ENCODE results near the gene TMEM130. TPM values are rescaled to one million over a fixed set of nuclear protein-coding genes. Genes with fewer than 3 reads are reported as not detected.

Gene TMEM130, protein sequence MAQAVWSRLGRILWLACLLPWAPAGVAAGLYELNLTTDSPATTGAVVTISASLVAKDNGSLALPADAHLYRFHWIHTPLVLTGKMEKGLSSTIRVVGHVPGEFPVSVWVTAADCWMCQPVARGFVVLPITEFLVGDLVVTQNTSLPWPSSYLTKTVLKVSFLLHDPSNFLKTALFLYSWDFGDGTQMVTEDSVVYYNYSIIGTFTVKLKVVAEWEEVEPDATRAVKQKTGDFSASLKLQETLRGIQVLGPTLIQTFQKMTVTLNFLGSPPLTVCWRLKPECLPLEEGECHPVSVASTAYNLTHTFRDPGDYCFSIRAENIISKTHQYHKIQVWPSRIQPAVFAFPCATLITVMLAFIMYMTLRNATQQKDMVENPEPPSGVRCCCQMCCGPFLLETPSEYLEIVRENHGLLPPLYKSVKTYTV
- 0.60 TPM in 1 of 2 replicates, not detected in the other for total RNA-seq

DNA sequence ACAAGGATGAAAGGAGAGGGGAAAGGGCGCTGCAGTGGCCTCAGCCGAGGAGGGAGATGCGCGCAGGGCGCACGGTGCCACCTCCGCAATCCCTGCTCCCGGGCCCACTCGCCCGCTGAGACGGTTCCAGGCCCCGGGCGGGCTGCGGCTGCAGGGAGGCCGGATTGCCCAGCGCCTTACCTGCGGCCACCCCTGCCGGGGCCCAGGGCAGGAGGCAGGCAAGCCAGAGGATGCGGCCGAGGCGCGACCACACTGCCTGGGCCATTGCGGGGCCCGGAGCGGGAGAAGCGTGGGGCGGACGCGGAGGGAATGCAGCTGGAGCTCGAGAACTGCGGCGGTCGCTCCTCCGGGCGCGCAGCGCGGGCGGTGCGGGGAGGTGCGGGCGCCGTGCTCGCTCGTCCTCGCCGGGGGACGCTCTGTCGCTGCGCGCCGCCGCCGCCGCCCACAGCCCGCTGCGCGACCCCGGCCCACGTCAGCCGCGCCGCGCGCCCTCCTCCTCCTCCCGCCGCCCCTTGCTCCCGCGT is at the start of gene TMEM130:
Gene TMEM130, minus strand, starts transcription at position 418 of the 524 bp plus-strand sequence. Its CDS starts 153 bp downstream, at position 265.
- DNase-seq (ENCODE audit: low read depth) = no peak

DNA sequence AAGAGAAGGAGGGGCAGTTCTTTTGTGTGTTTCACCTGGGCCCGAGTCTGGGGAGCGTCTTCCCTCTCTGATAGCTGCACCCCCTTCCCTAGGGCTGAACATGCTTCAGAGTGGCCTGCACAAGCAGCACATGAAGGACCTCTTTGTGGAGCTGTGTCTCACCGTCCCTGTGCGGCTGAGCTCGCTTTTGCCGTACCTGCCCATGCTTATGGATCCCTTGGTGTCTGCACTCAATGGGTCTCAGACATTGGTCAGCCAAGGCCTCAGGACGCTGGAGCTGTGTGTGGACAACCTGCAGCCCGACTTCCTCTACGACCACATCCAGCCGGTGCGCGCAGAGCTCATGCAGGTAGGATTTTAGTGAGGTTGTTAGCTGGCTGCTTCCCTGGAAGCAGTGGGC is 47.5 kb upstream of the TMEM130 start:
- DNase-seq (ENCODE audit: low read depth) = no peak

DNA sequence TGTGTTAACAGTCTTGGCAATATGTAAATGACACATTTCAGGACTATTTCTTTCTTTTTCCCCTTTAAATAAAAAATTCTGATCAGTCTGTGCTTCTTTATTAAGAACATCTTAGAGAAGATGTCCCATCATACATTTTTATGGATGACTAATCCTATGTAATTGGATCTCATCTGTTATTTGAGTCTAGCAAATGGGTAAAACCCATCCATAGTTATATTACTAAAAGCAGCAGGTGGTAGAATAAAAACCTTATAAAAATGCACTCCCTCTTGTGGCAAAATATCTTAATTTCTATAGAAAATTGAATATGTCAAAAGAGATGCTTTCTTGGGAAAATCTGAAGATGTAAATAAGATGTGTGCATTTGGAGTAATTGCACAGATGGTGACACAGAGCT is 43.8 kb upstream of the TMEM130 start:
- DNase-seq (ENCODE audit: low read depth) = no peak

DNA sequence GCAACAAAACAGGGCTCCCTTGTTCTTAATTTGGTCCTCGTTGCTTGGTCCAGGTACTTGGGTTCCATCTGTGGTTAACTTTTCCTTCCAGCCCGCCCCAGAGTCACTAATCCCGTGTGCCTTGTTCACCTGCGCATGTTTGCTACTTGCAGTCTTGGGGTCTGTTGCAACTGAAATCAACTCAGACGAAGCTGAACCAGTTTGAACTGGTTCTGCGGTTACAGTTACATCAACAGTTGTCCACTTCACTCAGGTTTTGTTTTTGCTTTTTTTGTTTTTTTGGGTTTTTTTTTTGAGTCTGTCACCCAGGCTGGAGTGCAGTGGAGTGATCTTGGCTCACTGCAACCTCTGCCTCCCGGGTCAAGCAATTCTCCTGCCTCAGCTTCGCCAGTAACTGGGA is 43.2 kb upstream of the TMEM130 start:
- no peak for DNase-seq (ENCODE audit: low read depth)

DNA sequence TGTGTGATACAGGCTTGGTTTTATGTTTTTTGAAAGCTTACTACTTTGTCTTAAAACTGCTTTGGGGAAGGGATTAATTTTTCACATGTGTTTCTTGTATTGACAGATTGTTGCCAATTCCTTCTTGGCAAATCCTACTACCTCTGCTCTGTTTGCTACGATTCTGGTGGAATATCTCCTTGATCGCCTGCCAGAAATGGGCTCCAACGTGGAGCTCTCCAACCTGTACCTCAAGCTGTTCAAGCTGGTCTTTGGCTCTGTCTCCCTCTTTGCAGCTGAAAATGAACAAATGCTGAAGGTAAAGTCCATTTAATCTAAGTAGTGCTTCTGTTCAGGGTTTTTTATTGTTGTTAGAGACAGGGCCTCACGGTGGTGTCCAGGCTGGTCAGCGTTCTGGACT is 42.1 kb upstream of the TMEM130 start:
- DNase-seq (ENCODE audit: low read depth) = no peak

DNA sequence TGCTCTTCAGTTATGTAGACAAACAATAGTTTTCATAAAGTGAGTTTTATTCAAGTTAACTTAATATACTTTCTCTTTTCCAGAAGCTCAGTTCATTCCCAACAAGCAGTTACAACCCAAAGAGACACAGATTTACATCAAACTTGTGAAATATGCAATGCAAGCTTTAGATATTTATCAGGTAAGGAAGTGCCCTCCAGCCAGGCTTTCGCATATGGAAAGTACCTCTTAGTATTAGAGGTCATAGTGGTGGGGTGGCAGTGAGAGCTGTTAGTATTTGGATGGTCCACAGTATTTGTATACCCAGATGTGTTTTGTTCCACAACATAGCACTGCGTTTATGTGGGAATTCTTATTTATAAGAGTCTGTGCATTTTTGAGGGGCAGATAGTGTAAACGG is 40.6 kb upstream of the TMEM130 start:
- no peak for DNase-seq (ENCODE audit: low read depth)

DNA sequence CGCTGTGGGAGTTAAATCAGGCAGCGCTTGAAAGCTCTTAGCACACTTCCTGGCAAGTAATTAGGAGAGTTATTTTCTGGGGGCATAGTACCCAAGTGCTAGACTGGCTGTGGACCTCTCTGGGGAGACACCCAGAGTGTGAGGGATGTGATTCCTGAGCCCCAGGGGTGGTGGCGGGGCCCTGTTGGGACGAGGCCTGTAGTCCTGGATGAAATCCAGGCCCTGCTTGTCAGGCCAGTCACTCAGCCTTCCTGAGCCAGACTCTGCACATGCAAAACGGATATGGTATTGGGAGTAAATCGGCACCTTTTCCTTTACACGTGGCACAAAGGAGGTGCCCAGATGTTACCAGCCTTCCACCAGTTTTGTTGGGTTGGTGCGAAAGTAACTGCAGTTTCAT is 39.7 kb upstream of the TMEM130 start:
- DNase-seq (ENCODE audit: low read depth) = no peak

DNA sequence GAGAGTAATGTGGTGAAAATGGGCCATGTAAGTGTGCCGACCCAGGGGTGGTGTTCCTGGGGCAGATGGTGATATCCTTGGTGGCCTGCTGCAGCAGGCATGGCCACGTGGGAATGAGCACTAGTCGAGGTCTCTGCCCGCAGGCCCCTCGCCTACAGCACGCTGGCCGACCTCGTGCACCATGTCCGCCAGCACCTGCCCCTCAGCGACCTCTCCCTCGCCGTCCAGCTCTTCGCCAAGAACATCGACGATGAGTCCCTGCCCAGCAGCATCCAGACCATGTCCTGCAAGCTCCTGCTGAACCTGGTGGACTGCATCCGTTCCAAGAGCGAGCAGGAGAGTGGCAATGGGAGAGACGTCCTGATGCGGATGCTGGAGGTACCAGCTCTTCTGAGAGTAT is 38.8 kb upstream of the TMEM130 start:
- no peak for DNase-seq (ENCODE audit: low read depth)

DNA sequence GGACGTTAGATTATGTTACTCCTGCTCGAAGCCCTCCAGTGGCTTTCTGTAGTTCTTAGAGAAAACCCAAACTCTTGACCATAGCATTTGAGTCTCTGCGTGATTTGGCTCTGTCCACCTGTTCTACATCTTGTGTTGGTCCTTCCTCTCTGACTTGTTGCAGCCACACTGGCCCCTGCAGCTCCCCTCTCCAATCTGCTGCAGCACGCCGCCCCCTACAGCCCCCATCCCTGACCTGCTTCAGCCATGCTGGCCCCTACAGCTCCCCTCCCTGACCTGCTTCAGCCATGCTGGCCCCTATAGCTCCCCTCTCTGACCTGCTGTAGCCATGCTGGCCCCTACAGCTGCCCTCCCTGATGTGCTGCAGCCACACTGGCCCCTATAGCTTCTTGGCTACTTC is 37.8 kb upstream of the TMEM130 start:
- no peak for DNase-seq (ENCODE audit: low read depth)

DNA sequence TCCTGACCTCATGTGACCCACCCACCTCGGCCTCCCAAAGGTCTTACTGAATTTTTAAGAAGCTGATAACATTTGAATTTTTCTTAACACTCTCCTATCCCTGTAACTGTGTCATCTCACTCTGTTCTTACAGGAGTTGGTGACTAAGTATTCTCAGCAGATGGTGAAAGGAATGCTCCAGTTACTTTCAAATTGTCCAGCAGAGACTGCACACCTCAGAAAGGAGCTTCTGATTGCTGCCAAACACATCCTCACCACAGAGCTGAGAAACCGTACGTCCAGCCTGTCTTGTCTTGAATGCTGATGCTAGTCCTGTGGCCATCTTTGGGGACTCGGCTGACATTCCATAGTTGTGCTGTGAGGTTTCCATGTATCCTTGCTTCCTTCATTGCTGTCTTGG is 33.4 kb upstream of the TMEM130 start:
- DNase-seq (ENCODE audit: low read depth) = no peak

DNA sequence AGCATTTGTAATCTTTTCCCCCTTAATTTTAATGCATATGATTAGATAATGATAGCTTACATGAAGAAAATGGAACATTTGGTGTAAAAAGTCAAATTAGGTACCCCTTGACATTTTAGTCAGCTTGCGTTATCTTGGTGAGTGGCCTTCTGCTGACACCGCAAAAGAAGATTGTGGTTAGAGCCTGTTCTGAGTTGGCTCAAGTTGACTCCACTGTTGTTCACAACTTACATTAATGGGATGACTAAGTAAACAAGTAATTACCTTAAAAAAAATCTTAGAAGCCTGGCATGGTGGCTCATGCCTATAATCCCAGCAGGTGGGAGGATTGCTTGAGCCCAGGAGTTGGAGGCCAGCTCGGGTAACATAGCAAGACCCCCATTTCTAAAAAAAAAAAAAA is 32.7 kb upstream of the TMEM130 start:
- DNase-seq (ENCODE audit: low read depth) = no peak

DNA sequence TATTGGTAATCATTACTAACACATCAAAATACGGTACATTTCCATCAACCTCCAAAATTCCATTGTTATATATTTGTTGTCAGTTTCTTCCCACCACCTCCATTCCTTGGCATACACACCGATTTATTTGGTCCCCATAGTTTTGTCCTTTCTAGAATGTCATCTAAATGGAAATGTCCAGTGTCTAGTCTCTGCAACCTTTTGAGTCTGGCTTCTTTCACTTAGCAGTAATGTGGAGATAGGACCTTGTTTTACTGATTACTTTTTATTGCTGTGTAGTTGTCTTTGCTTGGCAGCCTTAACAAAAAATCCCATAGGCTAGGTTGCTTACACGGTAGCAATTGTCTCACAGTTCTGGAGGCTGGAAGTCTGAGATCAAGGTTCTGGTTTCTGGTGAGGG is 31.0 kb upstream of the TMEM130 start:
- DNase-seq (ENCODE audit: low read depth) = no peak

DNA sequence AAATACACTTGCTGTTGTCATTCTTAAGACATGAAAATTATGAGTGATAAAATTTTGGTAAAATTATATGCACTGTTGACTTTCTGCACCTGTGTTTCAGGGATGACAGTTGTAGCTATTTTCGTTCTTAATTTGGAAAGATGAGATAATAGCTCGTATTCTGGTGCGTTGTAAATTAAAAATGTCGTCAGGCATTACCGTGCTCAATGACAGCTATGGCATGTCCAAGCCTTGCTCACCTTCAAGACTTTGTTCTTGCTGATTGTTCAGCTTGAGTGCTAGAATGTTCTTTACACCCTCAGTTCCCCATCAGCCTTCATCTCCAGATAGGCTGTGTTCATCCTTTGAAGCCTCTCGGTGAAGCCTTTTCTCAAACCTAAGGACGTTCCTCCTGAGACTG is 30.0 kb upstream of the TMEM130 start:
- no peak for DNase-seq (ENCODE audit: low read depth)

DNA sequence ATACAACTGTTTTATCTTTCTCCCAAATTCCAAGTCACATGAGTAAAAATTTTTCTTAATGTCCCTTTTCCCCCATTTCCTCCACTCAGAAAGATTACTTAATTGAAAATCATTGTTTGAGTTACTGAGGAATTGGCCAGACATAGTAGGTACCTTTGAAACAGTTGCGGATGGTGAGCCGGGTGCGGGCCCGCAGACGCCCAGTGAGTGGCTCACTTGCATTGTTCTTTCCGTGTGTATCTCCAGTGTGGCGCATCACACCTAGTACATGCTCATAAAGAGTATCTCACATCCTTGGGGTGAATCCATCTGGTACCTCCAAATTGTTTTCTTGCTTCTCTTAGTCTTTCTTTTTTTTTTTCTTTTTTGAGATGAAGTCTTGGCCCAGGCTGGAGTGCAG is 22.8 kb upstream of the TMEM130 start:
- DNase-seq (ENCODE audit: low read depth) = no peak

DNA sequence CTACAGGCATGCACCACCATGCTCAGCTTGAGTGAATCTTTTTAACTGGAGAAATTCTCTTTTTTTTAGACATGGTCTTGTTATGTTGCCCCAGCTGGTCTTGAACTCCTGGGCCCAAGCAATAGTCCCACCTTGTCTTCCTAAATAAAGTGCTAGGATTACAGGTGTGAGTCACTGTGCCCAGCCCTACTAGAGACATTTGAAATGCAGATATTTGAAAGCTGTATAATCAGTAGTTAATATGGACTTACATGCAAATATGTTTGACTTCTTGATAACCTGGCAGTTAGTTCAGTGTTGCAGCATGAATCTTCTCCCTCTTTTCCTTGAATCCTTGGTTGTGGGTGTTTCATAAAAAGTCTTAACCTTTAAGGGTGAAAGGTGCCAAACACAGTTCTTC is 17.2 kb upstream of the TMEM130 start:
- DNase-seq (ENCODE audit: low read depth) = no peak

DNA sequence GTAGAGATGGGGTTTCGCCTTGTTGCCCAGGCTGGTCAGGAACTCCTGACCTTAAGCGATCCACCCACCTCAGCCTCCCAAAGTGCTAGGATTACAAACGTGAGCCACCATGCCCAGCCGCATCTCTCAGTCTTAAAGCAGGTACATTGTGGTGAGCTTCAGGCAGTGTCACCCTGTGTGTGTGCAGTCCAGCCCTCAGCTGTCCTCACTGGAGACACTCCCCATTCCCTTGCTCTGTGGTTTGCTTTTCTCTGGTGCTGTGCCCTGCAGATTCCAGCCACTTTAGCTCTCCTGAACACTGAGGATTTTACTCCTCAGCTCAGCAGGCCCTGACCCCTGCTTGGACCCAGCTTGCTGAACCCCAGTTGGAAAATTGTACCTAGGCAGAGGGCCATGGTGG is 14.6 kb upstream of the TMEM130 start:
- DNase-seq (ENCODE audit: low read depth) = no peak

DNA sequence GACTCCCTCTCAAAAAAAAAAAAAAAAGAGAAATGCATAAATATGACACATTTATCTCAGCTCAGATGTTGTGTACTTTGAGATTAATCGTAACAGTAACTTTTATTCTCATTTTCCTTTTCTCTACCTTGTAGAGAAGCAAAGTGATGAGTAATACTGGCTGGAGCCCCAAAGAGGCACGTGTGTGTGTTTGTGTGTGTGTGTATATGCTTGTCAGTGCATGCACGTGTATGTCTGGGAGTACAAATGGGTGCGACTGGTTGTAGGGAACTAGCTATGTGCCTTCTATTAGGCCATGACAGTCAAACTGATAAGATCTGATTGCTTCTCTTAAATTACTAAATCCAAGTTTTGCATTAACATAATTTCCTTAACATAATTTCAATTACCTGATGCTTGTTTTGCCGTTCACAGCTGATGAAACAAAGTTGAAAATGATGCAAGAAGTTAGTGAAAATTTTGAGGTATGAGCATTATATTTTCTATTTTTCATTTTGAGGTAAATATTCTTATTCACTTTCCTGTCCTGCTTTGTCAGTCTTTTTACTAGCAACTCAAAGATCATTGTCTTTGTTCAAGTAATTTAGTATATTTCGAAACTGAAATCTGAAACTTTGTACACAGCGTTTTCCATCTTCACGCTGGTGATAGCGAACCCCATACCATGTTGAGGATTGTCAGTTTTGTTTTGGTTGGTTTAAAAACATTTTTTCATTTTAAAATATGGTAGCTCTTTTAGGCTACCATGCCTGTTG is 11.9 kb upstream of the TMEM130 start:
- DNase-seq (ENCODE audit: low read depth) = no peak

DNA sequence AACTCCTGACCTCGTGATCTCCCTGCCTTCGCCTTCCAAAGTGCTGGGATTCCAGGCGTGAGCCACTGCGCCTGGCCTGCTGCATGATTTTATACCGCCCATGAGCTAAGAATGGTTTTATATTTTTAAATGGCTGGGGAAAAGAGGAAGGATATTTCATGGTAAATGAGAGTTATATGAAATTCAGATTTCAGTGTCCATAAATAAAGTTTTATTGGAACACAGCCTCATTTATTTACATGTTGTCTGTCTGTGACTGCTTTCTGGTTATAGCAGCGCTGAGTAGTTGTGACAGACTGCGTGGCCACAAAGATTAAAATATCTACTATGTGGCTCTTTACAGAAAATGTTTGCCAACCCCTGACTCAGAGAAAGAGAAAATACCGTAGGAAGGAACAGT is 10.7 kb upstream of the TMEM130 start:
- DNase-seq (ENCODE audit: low read depth) = no peak

DNA sequence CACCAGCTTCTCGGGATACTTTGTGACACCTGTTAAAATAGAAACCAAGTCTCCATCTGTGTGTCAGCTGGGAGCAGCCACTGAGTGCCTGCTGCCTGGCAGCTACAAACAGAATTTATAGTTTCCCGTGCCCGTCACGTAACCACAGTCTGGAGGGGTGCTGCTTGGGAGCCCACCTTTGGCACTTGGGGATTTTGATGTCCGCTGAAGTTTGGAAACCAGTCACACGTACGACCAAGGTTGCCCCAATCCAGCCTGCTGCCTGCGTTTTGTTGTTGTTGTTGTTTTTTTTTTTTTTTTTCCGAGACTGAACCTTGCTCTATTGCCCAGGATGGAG is 10.1 kb upstream of the TMEM130 start:
- DNase-seq (ENCODE audit: low read depth) = no peak

DNA sequence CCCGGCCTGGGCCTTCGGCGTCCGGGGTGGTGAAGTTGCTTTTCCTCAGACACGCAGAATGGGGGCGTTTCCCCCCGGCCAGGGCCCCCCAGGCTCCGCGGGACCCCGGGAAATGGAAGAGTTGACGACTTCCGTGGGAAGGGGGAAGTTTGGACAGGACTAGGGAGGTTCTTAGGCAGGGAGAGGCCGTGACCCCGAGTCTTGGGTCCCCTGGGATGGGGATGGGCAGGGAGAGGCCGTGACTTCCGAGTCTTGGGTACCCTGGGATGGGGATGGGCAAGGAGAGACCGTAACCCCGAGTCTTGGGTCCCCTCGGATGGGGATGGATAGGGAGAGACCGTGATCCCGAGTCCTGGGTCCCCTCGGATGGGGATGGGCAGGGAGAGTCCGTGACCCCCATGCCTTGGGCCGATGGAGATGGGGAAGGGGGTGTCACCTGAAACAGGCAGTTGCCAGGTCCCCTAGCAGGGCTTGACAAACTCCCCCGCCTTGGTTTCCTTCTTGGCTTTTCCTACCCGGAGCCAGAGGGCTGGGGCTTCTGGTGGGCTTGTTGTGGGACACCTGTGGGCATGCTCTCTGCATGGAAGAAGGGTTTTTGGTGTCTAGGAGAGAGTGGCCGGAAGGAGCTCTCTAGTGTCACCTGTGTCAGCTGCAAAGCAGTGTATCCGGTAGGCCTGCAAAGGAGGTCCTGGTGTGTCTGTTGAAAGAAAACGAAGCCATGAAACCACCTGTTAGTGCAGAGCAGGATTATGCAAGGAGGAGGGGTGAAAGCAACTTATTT is 9.6 kb upstream of the TMEM130 start:
- DNase-seq (ENCODE audit: low read depth) = peak; percentile 61

DNA sequence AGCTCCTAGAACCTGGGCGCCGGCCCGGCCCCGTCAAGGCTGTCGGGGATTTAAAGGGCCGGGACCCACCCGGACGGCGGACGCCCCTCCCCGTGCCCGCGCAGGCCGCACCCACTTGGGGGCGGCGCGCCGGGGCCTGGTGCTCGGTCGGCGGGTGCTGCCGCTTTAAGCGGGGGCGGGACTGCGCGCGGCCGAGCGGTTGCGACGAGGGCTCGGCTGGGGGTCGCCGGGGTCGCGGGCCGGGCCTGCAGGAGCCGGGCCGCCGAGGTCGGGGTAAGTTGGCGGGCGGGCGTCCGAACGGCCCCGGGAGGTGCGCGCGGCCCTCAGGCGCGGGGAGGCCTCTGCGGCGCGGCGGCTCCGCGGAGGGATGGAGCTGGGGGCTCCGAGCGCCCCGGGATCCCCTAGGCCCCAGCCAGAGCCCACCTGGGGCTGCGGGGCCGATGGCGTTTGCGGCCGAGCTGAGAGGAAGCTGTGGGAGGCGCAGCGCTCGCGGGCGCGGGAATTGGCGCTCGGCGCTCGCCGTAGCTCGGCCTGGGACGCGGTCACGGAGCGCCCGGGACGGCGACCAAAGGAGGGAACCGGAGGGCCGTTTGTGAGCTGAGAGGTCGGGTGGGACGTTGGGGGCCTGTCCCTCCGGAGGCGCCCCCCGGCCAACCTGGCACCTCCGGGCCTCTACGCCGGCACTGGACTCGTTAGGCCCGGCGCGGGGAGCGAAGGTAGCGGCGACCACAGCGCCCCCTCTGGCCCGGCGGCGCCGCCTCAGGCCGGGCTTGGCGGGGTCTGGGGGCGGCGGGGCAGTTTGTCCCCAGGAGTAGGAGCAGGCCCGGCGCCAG is 8.8 kb upstream of the TMEM130 start, which contains the start of gene TRRAP:
Gene TRRAP, plus strand, starts transcription at position 168 of the 833 bp plus-strand sequence. CDS start 2,619 bp downstream, outside the sequence.
- no peak for DNase-seq (ENCODE audit: low read depth)

Data from renal cortical epithelial cell (primary cell).